Measurements from ENCODE around the gene NSFL1C.
"Not testable (repeated sequence)": the region's sequence is repeated elsewhere in the genome, so short reads cannot be mapped to it uniquely, and the experiment has no call there.

The NSFL1C gene

GRCh38 chr20:1423206-1423605, 43.4 kb downstream of the NSFL1C start:
- DNase-seq = no peak

DNA sequence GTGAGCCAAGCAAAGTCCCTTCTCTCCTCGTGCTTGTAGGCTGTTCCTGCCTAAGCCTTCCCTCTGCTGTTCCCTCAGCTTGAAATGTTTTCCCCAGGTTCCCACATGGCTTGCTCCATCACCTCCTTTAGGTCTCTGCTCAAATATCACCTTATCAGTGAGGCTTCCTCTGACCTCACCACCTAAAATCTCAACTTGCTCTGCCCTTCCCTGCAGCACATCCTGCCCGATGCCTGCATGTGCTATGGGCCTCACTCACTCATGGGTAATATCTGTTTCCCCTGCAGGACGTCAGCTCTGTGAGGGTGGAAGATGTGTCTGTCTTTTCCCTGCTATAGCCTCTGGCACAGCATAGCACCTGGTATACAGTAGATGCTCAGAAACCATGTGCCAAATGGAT, 43.9 kb downstream of the NSFL1C start:
- no peak for DNase-seq

DNA sequence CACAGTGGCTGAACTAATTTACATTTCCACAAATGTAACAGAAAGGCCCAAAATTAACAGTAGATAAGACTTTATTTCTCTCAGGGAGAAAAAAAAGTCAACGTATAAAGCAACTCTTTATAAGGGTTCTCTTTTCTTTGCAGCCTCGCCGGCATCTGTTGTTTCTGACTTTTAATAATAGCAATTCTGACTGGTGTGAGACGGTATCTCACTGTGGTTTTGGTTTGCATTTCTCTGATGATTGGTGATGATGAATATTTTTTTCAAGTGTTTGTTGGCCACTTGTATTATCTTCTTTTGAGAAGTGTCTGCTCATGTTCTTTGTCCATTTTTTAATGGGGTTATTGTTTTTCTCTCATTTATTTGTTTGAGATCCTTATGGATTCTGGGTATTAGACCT, 46.6 kb downstream of the NSFL1C start:
- DNase-seq = no peak

GRCh38 chr20:1418350-1418749, 48.3 kb downstream of the NSFL1C start:
- no peak for DNase-seq

DNA sequence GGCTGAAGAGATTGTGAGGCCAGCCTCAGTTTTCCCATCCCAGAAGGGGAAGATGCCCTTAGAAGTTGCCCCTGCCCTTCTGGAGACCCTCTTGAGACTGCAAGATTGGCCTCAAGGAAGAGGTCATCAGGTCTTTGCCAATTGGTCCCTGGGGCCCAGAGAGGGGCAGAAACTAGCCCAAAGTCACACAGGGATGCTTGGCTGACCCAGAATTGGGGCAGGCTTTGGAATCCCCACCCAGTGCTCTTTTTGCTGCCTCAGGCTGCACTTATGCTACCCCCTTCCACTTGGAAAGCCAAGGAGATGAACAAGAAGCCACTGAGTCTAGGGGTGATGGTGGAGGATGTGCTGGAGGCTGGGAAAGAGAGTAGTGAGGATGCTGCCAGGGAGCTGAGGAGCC, 48.9 kb downstream of the NSFL1C start:
- no peak for DNase-seq

DNA sequence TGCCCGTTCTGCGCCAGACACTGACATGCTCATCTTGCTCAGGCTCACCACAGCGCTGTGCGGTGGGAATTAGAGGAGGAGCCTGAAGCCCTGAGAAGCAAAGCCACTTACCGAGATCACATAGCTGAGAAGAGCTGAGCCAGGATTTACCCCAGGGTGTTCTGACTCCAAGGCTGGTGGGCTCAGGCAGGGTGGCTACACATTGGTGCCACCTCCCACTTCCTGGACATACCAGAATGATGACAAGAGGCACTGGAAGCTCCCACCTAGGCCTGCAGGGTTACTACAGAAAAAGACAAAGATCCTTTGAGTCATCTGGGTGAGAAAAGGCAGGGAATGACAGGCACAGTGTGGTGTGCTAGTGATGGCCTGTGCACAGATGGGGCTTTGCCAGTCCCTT, 49.4 kb downstream of the NSFL1C start:
- DNase-seq = no peak

GRCh38 chr20:1415667-1416468, 50.8 kb downstream of the NSFL1C start:
- DNase-seq = peak; percentile 82

GRCh38 chr20:1414982-1415381, 51.7 kb downstream of the NSFL1C start:
- no peak for DNase-seq

GRCh38 chr20:1405801-1406200, 60.8 kb downstream of the NSFL1C start:
- DNase-seq = no peak

- no peak for DNase-seq
Measured at GRCh38 chr20:1403624-1404023, 63.0 kb downstream of the NSFL1C start.

DNA sequence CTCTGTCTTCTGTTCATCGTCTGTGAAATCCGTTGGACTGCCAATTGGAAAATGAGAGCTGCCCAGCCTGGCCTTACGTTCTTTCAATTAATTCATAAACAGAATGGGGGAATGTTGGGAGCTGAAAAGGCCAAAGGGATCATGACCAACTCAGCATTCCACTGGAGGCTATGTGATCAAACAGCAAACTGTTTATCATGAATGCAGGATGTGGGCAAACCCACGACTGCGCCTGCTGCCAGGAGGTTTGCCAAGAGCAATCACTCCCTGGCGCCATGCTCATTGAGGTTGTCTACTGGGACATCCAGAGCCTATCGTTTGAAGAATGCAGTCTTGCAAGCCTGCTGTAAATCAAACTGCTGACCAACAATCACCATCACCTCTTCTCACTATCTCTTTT, 64.5 kb downstream of the NSFL1C start:
- DNase-seq = no peak

DNA sequence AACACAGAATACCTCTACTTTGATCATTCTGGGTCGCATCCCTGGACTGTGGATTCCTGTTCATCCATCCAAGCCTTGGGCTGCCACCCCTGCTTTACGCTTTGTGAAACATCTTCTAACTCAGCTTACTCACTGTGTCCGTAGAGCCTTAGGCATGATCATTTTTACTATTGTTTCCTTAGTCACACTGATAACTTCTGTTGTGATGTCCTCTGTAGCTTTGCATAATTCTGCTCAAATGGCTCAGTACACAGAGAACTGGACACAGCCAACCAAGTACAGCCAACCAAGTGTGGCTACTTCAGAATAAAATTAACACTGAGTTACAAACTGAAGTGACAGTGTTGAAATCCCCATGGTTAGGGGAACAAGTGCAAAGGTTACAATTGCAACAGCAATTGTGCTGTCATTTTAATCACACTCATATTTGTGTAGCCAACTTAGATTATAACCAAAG, 65.2 kb downstream of the NSFL1C start:
- no peak for DNase-seq

- not testable (repeated sequence) for DNase-seq
Measured at GRCh38 chr20:1399678-1400366, 66.8 kb downstream of the NSFL1C start.

- not testable (repeated sequence) for DNase-seq
Measured at GRCh38 chr20:1398185-1398584, 68.5 kb downstream of the NSFL1C start.

- no peak for DNase-seq
Measured at GRCh38 chr20:1397710-1398109, 68.9 kb downstream of the NSFL1C start.

- no peak for DNase-seq
Measured at GRCh38 chr20:1396702-1397101, 69.9 kb downstream of the NSFL1C start.

GRCh38 chr20:1396264-1396663, 70.4 kb downstream of the NSFL1C start:
- no peak for DNase-seq

DNA sequence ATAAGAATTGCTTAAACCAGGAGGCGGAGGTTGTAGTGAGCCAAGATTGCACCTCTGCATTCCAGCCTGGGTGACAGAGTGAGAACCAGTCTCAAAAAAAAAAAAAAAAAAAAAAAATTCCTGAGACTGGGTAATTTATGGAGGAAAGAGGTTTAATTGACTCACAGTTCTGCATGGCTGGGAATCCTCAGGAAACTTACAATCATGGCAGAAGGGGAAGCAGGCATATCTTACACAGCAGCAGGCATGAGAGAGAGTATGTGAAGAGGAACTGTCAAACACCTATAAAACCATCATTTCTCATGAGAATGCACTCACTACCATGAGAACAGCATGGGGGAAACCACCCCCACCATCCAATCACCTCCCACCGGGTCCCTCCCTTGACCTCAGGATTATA, 72.0 kb downstream of the NSFL1C start:
- DNase-seq = no peak

DNA sequence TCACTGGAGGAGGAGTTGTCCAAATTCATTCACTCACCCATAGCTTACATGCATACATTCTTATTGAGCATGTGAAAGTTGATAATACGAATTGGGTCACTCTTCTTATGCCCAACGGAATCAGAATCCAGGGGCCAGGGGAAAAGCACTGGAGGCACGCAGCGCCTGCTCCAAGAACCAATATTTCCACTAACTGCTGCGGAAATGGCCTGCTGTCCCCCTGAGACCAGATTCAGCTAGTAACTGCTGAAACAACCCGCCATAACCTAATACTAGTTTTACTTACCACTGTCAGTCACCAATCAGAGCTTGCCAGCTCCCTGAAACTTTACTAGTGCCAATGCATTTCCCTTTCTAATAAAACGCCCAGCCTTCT, 73.2 kb downstream of the NSFL1C start:
- DNase-seq = no peak

- DNase-seq = peak; percentile 95
Measured at GRCh38 chr20:1392693-1393506, 73.7 kb downstream of the NSFL1C start, which contains the start of gene FKBP1A. TSS of gene FKBP1A (minus strand) at chr20:1393054. CDS start at chr20:1392998, 56 bp downstream.

GRCh38 chr20:1392443-1392692, 74.3 kb downstream of the NSFL1C start:
- DNase-seq = no peak

Data from suppressor macrophage treated with lipopolysaccharide for 4 hours (primary cell).